Measurements from ENCODE around the gene NIN. TPM values are rescaled to one million over a fixed set of nuclear protein-coding genes. Genes with fewer than 3 reads are reported as not detected.

NIN gene
- total RNA-seq, 4 donors from 2014 or later: 30.2 to 43.1 (median 38.6) TPM

- TF ChIP-seq, protein P1, sequence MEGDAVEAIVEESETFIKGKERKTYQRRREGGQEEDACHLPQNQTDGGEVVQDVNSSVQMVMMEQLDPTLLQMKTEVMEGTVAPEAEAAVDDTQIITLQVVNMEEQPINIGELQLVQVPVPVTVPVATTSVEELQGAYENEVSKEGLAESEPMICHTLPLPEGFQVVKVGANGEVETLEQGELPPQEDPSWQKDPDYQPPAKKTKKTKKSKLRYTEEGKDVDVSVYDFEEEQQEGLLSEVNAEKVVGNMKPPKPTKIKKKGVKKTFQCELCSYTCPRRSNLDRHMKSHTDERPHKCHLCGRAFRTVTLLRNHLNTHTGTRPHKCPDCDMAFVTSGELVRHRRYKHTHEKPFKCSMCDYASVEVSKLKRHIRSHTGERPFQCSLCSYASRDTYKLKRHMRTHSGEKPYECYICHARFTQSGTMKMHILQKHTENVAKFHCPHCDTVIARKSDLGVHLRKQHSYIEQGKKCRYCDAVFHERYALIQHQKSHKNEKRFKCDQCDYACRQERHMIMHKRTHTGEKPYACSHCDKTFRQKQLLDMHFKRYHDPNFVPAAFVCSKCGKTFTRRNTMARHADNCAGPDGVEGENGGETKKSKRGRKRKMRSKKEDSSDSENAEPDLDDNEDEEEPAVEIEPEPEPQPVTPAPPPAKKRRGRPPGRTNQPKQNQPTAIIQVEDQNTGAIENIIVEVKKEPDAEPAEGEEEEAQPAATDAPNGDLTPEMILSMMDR (IDR thresholded peaks at IDR 0.05): no peak
- no peak for TF ChIP-seq EP300 (IDR thresholded peaks at IDR 0.05)
- TF ChIP-seq POLR2A (IDR thresholded peaks at IDR 0.05): no peak
- no peak for TF ChIP-seq POLR2AphosphoS5 (IDR thresholded peaks at IDR 0.05)
- 26 to 39% methylated on average over 5 of the region's 5 CpGs for WGBS, 2 donors (ENCODE audit: low coverage in 1 of 2)
- Histone ChIP-seq H3K36me3 (no peaks in the 10 kb centered on the region), H3K27ac (no peak overlapping the region), H3K9me3 (no peaks in the 10 kb centered on the region), H3K27me3 (no peaks in the 10 kb centered on the region), H3K4me1 (no peaks in the 10 kb centered on the region), H3K4me3 (no peak overlapping the region)
- ATAC-seq: no peak
Measured at GRCh38 chr14:50677527-50678063, 153.4 kb downstream of the NIN start.

DNA sequence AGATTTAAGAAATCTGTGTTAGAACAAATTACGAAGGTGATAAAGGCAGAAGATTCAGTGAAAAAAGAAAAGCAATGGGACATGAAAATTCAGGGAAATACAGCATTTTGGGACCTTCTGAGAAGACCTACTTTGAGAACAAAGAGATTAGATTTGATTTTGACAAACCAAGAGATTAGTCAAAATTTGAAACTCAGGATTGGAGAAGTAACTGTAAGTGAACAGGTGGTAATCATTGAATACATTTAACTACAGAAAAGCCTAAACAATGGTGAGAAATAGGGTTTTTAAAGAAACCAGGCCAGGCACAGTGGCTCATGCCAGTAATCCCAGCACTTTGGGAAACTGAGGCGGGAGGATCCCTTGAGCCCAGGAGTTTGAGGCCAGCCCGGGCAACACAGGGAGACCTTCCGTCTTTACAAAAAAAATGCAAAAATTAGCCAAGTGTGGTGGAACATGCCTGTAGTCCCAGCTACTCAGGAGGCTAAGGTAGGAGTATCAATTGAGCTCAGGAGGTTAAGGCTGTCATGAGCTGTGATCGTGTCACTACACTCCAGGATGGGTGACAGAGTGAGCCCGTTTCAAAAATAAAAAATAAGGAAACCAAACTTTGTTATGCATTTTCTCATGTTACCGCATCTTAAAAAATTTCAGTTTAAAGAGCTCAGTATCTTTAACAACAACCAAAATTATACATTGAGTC is 154.0 kb downstream of the NIN start:
- no peaks in the 10 kb centered on the region for H3K36me3 ChIP-seq
- ATAC-seq: no peak
- H3K4me3 ChIP-seq: no peak overlapping the region
- H3K9me3 ChIP-seq: no peaks in the 10 kb centered on the region
- no peak overlapping the region for H3K27ac ChIP-seq
- TF ChIP-seq POLR2AphosphoS5 (IDR thresholded peaks at IDR 0.05) (no peak), EP300 (IDR thresholded peaks at IDR 0.05) (no peak), POLR2A (IDR thresholded peaks at IDR 0.05) (no peak)
- TF ChIP-seq, protein P1 (IDR thresholded peaks at IDR 0.05): no peak
- H3K4me1 ChIP-seq: no peaks in the 10 kb centered on the region
- no peaks in the 10 kb centered on the region for H3K27me3 ChIP-seq
- WGBS, 2 donors (ENCODE audit: low coverage in 1 of 2): 80 to 83% methylated on average over 6 to 7 of the region's 7 CpGs

DNA sequence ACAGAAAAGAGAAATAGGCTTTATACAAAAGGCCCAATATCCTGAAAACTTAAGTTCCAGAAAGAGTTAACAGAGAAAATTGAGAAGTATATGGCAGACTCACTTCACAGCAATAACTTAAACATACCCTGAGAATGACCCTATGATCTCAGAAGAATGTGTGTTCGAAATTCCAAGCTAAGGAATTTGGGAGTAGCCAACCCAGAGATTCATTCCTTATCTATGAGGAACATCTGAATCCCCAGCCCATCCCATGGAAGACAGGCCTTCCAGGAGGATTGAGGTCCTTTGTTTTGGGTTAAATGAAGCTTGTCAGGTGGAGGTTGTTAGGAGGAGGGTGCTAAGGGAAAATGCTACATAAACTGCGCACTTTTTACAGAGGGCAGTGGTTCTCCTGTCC is 155.4 kb downstream of the NIN start:
- 63 to 83% methylated on average over 2 of the region's 2 CpGs for WGBS, 2 donors (ENCODE audit: low coverage in 1 of 2)
- H3K36me3 ChIP-seq: no peaks in the 10 kb centered on the region
- ATAC-seq: no peak
- H3K4me3 ChIP-seq: no peak overlapping the region
- H3K9me3 ChIP-seq: no peaks in the 10 kb centered on the region
- no peaks in the 10 kb centered on the region for H3K27me3 ChIP-seq
- H3K4me1 ChIP-seq: no peaks in the 10 kb centered on the region
- H3K27ac ChIP-seq: no peak overlapping the region
- TF ChIP-seq POLR2AphosphoS5 (IDR thresholded peaks at IDR 0.05): no peak
- TF ChIP-seq POLR2A (IDR thresholded peaks at IDR 0.05): no peak
- no peak for TF ChIP-seq EP300 (IDR thresholded peaks at IDR 0.05)
- TF ChIP-seq, protein P1 (IDR thresholded peaks at IDR 0.05): no peak

- Histone ChIP-seq H3K4me1 (peaks cover 0 to 15% (median 0%) of the 10 kb centered on the region in 3 donors), H3K9me3 (no peaks in the 10 kb centered on the region), H3K4me3 (no peak overlapping the region), H3K27me3 (no peaks in the 10 kb centered on the region), H3K27ac (no peak overlapping the region), H3K36me3 (no peaks in the 10 kb centered on the region)
- 90 to 94% methylated on average over 4 to 5 of the region's 6 CpGs for WGBS, 2 donors (ENCODE audit: low coverage in 1 of 2)
- ATAC-seq: no peak
- TF ChIP-seq, protein P1 (IDR thresholded peaks at IDR 0.05): no peak
- TF ChIP-seq POLR2A (IDR thresholded peaks at IDR 0.05): no peak
- no peak for TF ChIP-seq POLR2AphosphoS5 (IDR thresholded peaks at IDR 0.05)
- no peak for TF ChIP-seq EP300 (IDR thresholded peaks at IDR 0.05)
Measured at GRCh38 chr14:50670866-50671256, 160.1 kb downstream of the NIN start.
